A549 (cell line): ENCODE data around the gene ESPNL. TPM values are rescaled to one million over a fixed set of nuclear protein-coding genes. Genes with fewer than 3 reads are reported as not detected.
A peak's percentile ranks its signal among the peaks of the same experiment; 100 is the strongest.

Source experiments
- ATAC-seq, 2 experiments: fragments of 200-7000 bp in 1 of 2; fragments of >200 bp in 1 of 2; cut with Nextera tagmentation in 1 of 2; cut with Tn5 transposase in 1 of 2; 3 replicates each; pipeline versions ENCODE4 v1.8.0 to v1.9.1; 2018 to 2020; ENCODE audit warnings: mild to moderate bottlenecking in 1 of 2, moderate library complexity in 1 of 2
- CTCF ChIA-PET: fragments of 300-600 bp; sonication (Branson Sonifier 250); formaldehyde crosslinking; extraction: SDS; loops from one replicate; lab custom pipeline; 2021; ENCODE audit warnings: antibody characterized with exemption, inconsistent platforms; lab: Yijun Ruan, JAX
- POLR2A ChIA-PET: fragments of 350-600 bp; formaldehyde crosslinking; extraction: SDS; loops from one replicate; lab custom pipeline; 2021; ENCODE audit warnings: antibody characterized with exemption, inconsistent platforms; lab: Yijun Ruan, JAX
- DNase-seq, 2 experiments: peaks; one replicate each; pipeline versions ENCODE4 v3.0.0 to v3.0.0-alpha.2; 2011 to 2016; ENCODE audit warnings: low read depth in 1 of 2, low spot score in 1 of 2
- FAIRE-seq: peaks from 2 replicates; lab custom pipeline; 2011; peaks lifted over from hg19 to GRCh38; lab: Jason Lieb, UNC
- H3K27ac ChIP-seq, 2 experiments: fragments of >200 bp; sonication (Bioruptor Twin); formaldehyde crosslinking; 3 replicates each; pipeline ENCODE4 v1.5.1; 2016 to 2017
- H3K4me1 ChIP-seq: fragments of >200 bp; sonication (Bioruptor Twin); formaldehyde crosslinking; 3 replicates; pipeline ENCODE4 v1.6.1; 2016
- H3K4me2 ChIP-seq: fragments of >200 bp; sonication (Bioruptor Twin); formaldehyde crosslinking; 3 replicates; pipeline ENCODE4 v1.6.1; 2016
- H3K4me3 ChIP-seq: fragments of >200 bp; sonication (Bioruptor Twin); formaldehyde crosslinking; 3 replicates; pipeline ENCODE4 v1.5.1; 2016
- H3K9me3 ChIP-seq: fragments of >200 bp; sonication (Bioruptor Twin); formaldehyde crosslinking; 3 replicates; pipeline ENCODE4 v1.6.1; 2016
- HOXA7 ChIP-seq: fragments of 250-450 bp; sonication (Bioruptor Pico); IDR thresholded peaks from 2 replicates; pipeline ENCODE4 v1.5.0; 2020; ENCODE audit warnings: mild to moderate bottlenecking, moderate library complexity
- HOXB13 ChIP-seq: fragments of 250-450 bp; sonication (Bioruptor Pico); IDR thresholded peaks from 2 replicates; pipeline ENCODE4 v1.5.0; 2020; ENCODE audit warnings: low read depth, mild to moderate bottlenecking, moderate library complexity
- HOXB5 ChIP-seq: fragments of 250-450 bp; sonication (Bioruptor Pico); IDR thresholded peaks from 2 replicates; pipeline ENCODE4 v1.5.0; 2020; ENCODE audit warnings: mild to moderate bottlenecking, moderate library complexity
- JUN ChIP-seq, 2 experiments: fragments of >200 bp; sonication (Bioruptor Twin); formaldehyde crosslinking; IDR thresholded peaks; 2 replicates in 1 of 2; 3 replicates in 1 of 2; pipeline ENCODE4 v1.6.1; 2016 to 2017
- MAFK ChIP-seq: fragments of 450-650 bp; IDR thresholded peaks from 2 replicates; pipeline ENCODE4 v1.6.1; 2014; ENCODE audit not compliant: partially characterized antibody
- MAZ ChIP-seq: fragments of 150-350 bp; IDR thresholded peaks from 2 replicates; pipeline ENCODE4 v1.6.1; 2014; ENCODE audit warnings: antibody characterized with exemption, low read depth, low read length, borderline replicate concordance
- MYC ChIP-seq: IDR thresholded peaks from 2 replicates; pipeline ENCODE4 v1.6.1; 2012; ENCODE audit warnings: mild to moderate bottlenecking, inconsistent platforms, low read length, improper control_type of control experiment, borderline replicate concordance
- NFE2L2 ChIP-seq: fragments of 150-350 bp; conservative IDR thresholded peaks from 2 replicates; pipeline ENCODE4 v1.6.1; 2014; ENCODE audit warnings: low read length
- NPAS2 ChIP-seq: fragments of 250-450 bp; sonication (Bioruptor Pico); IDR thresholded peaks from 2 replicates; pipeline ENCODE4 v1.8.0; 2022; ENCODE audit warnings: mild to moderate bottlenecking, moderate library complexity, borderline replicate concordance
- RAD21 ChIP-seq, 2 experiments: fragments of >200 bp in 1 of 2; sonication (Bioruptor Twin) in 1 of 2; formaldehyde crosslinking in 1 of 2; IDR thresholded peaks in 1 of 2; conservative IDR thresholded peaks in 1 of 2; 2 replicates in 1 of 2; 3 replicates in 1 of 2; pipeline ENCODE4 v1.6.1; 2012 to 2018; ENCODE audit warnings: inconsistent platforms in 1 of 2
- RCOR1 ChIP-seq: fragments of 150-350 bp; IDR thresholded peaks from 2 replicates; pipeline ENCODE4 v1.6.1; 2014; ENCODE audit warnings: antibody characterized with exemption, low read length, low read depth
- RFX5 ChIP-seq: fragments of 450-650 bp; IDR thresholded peaks from 2 replicates; pipeline ENCODE4 v1.7.1; 2014; ENCODE audit warnings: antibody characterized with exemption, mild to moderate bottlenecking, moderate library complexity
- SMC3 ChIP-seq: fragments of >200 bp; sonication (Bioruptor Twin); formaldehyde crosslinking; IDR thresholded peaks from 3 replicates; pipeline ENCODE4 v1.6.1; 2018; ENCODE audit warnings: inconsistent platforms
- TFCP2L1 ChIP-seq: fragments of 250-450 bp; sonication (Bioruptor Pico); IDR thresholded peaks from 2 replicates; pipeline ENCODE4 v1.5.0; 2021; ENCODE audit warnings: mild to moderate bottlenecking
- USF2 ChIP-seq: fragments of 450-650 bp; IDR thresholded peaks from 2 replicates; pipeline ENCODE4 v1.6.1; 2014; ENCODE audit warnings: antibody characterized with exemption
- ZNF302 ChIP-seq: fragments of 250-450 bp; sonication (Bioruptor Pico); IDR thresholded peaks from 2 replicates; pipeline ENCODE4 v1.9.0; 2021; ENCODE audit warnings: inconsistent platforms, mild to moderate bottlenecking, moderate library complexity
- WGBS: methylation state at CpG from one replicate; pipeline ENCODE4 v1.1.6; 2017; ENCODE audit errors: missing lambda C conversion rate; 5-methylcytosine and 5-hydroxymethylcytosine counted together
- polyA plus RNA-seq, 4 experiments: library from polyadenylated mRNA; depleted of rRNA in 3 of 4; stranded (reverse); fragments of >200 nt; fragmentation: RNase III in 1 of 4; extraction: RNeasy Plus Mini Kit Qiagen cat#74134 plus additional on column Dnase treatment in 1 of 4; gene quantifications; 2 replicates in 3 of 4; 3 replicates in 1 of 4; pipeline ENCODE4 v1.2.3, GENCODE V29; 2011 to 2017
- TF ChIP-seq, protein P1 (sequence below): fragments of >200 bp; sonication (Bioruptor Twin); formaldehyde crosslinking; IDR thresholded peaks from 3 replicates; pipeline ENCODE4 v1.5.1; 2016
- TF ChIP-seq, protein P2 (sequence below): fragments of >200 bp; sonication (Bioruptor Twin); formaldehyde crosslinking; IDR thresholded peaks from 2 replicates; pipeline ENCODE4 v1.6.1; 2016
- TF ChIP-seq, protein P3 (sequence below): fragments of 150-350 bp; IDR thresholded peaks from 2 replicates; pipeline ENCODE4 v1.6.1; 2014; ENCODE audit warnings: low read depth, mild to moderate bottlenecking, low read length

ESPNL gene
- polyA plus RNA-seq, 2 of the 4 experiments (the other 2 are of a cell fraction) = 0.04 to 0.22 TPM

DNA sequence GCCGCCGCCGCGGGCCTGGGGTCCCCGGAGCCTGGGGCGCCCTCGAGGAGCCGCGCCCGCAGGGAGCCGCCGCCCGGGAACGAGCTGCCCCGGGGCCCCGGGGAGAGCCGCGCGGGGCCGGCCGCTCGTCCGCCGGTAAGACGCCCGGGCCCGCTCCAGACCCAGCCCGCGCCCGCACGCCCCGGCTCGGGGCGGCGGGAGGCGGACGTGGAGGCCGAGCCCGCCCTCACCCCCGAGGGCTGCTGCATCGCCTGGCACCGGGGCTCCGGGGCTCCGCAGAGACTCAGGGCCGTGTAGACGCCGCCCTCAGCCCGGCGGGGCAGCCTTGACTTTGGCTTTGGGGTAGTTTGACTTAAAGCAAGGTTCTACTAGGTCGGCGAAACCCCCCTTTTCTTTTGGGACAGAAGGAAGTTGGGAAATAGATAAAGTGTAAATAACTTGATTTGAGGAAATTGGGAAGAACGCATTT lies 59.0 kb downstream of the ESPNL start:
- ATAC-seq = peak; percentile 35 to 49
- DNase-seq = peak in 1 of 2 experiments; percentile 44
- Histone ChIP-seq H3K4me3 (peak overlapping the region; percentile 59), H3K4me1 (peaks cover 15% of the 10 kb centered on the region; the same call in 2 of the 3 replicates), H3K4me2 (peak overlapping the region; percentile 92)
- POLR2A ChIA-PET = no interaction called here
- WGBS = 3% methylated on average over 33 of the region's 52 CpGs
- no peak for TF ChIP-seq TFCP2L1 (CRISPR knock-in tag)
- TF ChIP-seq JUN (IDR thresholded peaks at IDR 0.05) = peak in 1 of 2 experiments; percentile 48; a peak in 1 of 5 replicates
- no peak for TF ChIP-seq ZNF302
- no peak for TF ChIP-seq RCOR1
- TF ChIP-seq, protein P1, sequence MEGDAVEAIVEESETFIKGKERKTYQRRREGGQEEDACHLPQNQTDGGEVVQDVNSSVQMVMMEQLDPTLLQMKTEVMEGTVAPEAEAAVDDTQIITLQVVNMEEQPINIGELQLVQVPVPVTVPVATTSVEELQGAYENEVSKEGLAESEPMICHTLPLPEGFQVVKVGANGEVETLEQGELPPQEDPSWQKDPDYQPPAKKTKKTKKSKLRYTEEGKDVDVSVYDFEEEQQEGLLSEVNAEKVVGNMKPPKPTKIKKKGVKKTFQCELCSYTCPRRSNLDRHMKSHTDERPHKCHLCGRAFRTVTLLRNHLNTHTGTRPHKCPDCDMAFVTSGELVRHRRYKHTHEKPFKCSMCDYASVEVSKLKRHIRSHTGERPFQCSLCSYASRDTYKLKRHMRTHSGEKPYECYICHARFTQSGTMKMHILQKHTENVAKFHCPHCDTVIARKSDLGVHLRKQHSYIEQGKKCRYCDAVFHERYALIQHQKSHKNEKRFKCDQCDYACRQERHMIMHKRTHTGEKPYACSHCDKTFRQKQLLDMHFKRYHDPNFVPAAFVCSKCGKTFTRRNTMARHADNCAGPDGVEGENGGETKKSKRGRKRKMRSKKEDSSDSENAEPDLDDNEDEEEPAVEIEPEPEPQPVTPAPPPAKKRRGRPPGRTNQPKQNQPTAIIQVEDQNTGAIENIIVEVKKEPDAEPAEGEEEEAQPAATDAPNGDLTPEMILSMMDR = peak; percentile 26; the same call in 2 of the 3 replicates
- TF ChIP-seq, all 56 proteins: peak for 2
- Histone ChIP-seq H3K9me3 (no peaks in the 10 kb centered on the region), H3K27ac (peak overlapping the region; percentile 72 to 98)
- no peak for FAIRE-seq
- CTCF ChIA-PET = interaction anchor here (0.8 to 2.7 kb wide), 6 partner anchors 15 to 232 kb away, joined by 3 to 15 read pairs (median 5); no protein-coding TSS in a partner anchor

DNA sequence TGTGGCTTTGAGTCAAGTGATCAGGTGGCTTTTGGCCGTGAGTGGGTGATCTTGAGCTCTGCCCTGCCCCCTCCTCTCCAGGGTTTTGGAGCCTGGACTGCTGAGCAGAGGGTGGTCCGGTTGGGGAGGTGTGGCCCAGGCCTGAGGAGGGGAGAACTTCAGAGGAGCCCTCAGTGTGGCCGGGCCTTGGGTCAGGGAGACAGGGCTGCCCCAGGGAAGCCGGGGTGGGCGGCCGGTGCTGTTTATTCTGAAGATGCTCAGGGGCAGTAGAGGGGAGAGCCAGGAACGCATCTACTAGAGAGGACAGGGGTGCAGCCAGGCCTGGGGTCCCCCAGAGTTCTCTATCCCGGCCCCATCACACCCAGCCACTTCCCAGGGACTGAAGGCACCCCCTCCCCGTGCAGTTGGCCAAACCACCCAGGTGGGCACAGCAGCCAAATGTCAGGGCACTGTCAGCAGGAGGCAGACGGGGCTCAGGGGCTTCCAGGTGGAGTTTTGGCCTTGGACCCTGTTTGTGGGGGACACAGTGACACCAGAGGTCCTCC lies 59.6 kb downstream of the ESPNL start:
- no peak for TF ChIP-seq MAZ
- TF ChIP-seq HOXB13 (CRISPR knock-in tag) = no peak
- TF ChIP-seq NPAS2 = no peak
- no peak for TF ChIP-seq RFX5
- TF ChIP-seq NFE2L2 = no peak
- TF ChIP-seq, protein P2, sequence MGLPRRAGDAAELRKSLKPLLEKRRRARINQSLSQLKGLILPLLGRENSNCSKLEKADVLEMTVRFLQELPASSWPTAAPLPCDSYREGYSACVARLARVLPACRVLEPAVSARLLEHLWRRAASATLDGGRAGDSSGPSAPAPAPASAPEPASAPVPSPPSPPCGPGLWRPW = no peak
- no peak for TF ChIP-seq MYC
- Histone ChIP-seq H3K27ac (peak overlapping the region; percentile 72 to 98; a peak in 4 of 6 replicates), H3K9me3 (no peaks in the 10 kb centered on the region), H3K4me3 (peak overlapping the region; percentile 59), H3K4me1 (peaks cover 15% of the 10 kb centered on the region; the same call in 2 of the 3 replicates), H3K4me2 (peak overlapping the region; percentile 92)
- WGBS = 73% methylated on average over 9 of the region's 10 CpGs
- CTCF ChIA-PET = interaction anchor here (0.8 to 3.2 kb wide), 11 partner anchors 11 to 233 kb away, joined by 3 to 15 read pairs (median 4); no protein-coding TSS in a partner anchor
- POLR2A ChIA-PET = no interaction called here
- no peak for DNase-seq
- peak in 1 of 2 experiments; percentile 4; a peak in 1 of 6 replicates for ATAC-seq
- FAIRE-seq = no peak

DNA sequence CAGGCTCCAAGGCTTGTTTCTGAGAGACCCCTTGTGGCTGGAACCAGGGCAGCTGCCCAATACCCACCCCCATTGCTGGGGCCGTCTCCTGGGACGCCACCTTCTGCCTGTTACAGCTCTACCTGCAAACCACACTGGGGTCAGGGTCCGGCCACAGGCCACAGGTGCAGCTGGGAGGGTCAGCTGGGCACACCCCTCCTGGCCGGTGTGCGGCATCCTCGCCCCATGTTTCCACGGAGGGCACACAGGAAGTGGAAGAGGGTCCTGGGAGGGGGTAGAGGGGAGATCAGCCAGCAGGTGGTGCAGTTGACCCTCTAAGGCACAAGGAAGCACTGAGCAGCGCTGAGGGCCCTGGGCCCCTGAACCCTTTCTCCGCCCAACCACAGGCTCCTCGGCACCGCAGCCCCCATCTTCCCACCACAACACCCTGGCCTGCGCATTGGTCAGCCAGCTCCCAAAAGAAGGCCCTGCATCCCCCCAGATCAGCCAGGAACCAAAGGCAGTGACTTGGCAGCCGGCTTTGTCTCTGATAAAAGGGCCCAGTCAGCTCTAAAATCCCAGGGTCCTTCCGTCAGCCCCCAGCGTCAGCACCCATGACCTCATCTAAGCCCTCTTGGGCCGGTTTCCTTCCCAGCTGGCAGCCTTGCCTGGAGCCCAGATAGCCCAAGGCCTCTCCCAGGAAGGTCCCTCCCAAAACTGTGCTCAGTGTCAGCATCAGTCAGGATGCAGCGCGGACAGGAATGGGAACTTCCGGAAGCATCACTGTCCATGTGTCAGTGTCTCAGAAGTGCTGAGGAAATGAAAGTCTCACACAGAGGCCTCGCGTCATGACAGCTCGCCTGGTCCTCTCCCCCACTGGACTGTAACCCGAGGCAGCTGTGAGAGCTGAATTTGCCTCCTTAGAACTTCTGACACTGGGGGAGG lies 60.3 kb downstream of the ESPNL start:
- H3K27ac ChIP-seq = no peak overlapping the region; a peak in 1 of 6 replicates
- no peaks in the 10 kb centered on the region for H3K9me3 ChIP-seq
- FAIRE-seq (no peak), ATAC-seq (peak in 1 of 2 experiments; percentile 65; a peak in 3 of 6 replicates), DNase-seq (peak in 1 of 2 experiments; percentile 34)
- TF ChIP-seq, protein P3, sequence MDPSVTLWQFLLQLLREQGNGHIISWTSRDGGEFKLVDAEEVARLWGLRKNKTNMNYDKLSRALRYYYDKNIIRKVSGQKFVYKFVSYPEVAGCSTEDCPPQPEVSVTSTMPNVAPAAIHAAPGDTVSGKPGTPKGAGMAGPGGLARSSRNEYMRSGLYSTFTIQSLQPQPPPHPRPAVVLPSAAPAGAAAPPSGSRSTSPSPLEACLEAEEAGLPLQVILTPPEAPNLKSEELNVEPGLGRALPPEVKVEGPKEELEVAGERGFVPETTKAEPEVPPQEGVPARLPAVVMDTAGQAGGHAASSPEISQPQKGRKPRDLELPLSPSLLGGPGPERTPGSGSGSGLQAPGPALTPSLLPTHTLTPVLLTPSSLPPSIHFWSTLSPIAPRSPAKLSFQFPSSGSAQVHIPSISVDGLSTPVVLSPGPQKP = no peak
- TF ChIP-seq RFX5 = no peak
- no peak for TF ChIP-seq HOXB5 (CRISPR knock-in tag)
- TF ChIP-seq MAFK = peak; percentile 6
- TF ChIP-seq TFCP2L1 (CRISPR knock-in tag) = no peak
- TF ChIP-seq USF2 = no peak
- TF ChIP-seq HOXA7 = no peak
- TF ChIP-seq RAD21 (conservative IDR thresholded peaks at IDR 0.05 in 1 of 2, IDR thresholded peaks at IDR 0.05 in 1 of 2) = peak; percentile 40 to 48
- TF ChIP-seq, protein P1 = peak; percentile 42; the same call in 2 of the 3 replicates
- 0 out of 3 replicates have a peak, but pooled peaks have one; percentile 29 for TF ChIP-seq SMC3
- WGBS = 89% methylated on average over 23 of the region's 23 CpGs
- ChIA-PET POLR2A (no interaction called here), CTCF (interaction anchor here (0.6 to 3.2 kb wide), 16 partner anchors 10 to 271 kb away, joined by 3 to 15 read pairs (median 4); no protein-coding TSS in a partner anchor)
- no peak overlapping the region for H3K4me3 ChIP-seq
- peak overlapping the region; percentile 92; the same call in 2 of the 3 replicates for H3K4me2 ChIP-seq
- H3K4me1 ChIP-seq = peaks cover 15% of the 10 kb centered on the region; the same call in 2 of the 3 replicates
